ENCODE results near the gene C18orf63. TPM values are rescaled to one million over a fixed set of nuclear protein-coding genes. Genes with fewer than 3 reads are reported as not detected.

C18orf63 gene
- total RNA-seq, 1 experiment from 2014 or later: not detected

DNA sequence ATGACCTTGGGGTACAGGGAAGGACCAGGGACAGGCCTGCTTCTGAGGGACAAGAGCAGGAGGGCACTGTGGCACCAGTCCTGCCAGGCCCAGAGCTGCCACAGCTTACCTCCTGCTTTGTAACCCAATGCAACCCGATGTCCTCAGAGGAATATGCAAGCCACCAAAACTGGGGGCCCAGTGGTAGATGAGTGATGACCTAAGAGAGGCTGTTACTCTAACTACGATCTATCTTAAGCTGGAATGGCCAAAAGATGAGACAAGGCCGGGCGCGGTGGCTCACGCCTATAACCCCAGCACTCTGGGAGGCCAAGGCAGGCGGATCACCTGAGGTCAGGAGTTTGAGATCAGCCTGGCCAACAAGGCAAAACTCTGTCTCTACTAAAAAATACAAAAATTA, 36.7 kb upstream of the C18orf63 start:
- POLR2A ChIA-PET: no interaction called here
- CTCF ChIA-PET: no interaction called here
- DNase-seq (ENCODE audit: low read depth, low spot score) (no peak), ATAC-seq (no peak)
- no peak for TF ChIP-seq REST (IDR thresholded peaks at IDR 0.05; ENCODE audit: insufficient read depth in 1 of 2, low read depth in 2 of 2, low read length in 1 of 2)
- no peak for TF ChIP-seq TCF7L2 (IDR thresholded peaks at IDR 0.05; ENCODE audit: low read depth, low read length)
- no peak for TF ChIP-seq SIN3A (IDR thresholded peaks at IDR 0.05; ENCODE audit: borderline replicate concordance, insufficient read depth, low read depth, low read length)
- TF ChIP-seq POLR2AphosphoS5 (IDR thresholded peaks at IDR 0.05; ENCODE audit: low read depth, low read length): no peak
- no peak for TF ChIP-seq CTCF (IDR thresholded peaks at IDR 0.05)
- Histone ChIP-seq H3K27ac (ENCODE audit: low read length) (no peak overlapping the region), H3K36me3 (ENCODE audit: control insufficient read depth, insufficient read depth, low read length) (no peaks in the 10 kb centered on the region), H3K4me1 (ENCODE audit: control insufficient read depth, insufficient read depth, low read length) (no peaks in the 10 kb centered on the region), H3K4me3 (ENCODE audit: low read depth in 2 of 2, low read length in 2 of 2) (no peak overlapping the region), H3K9me3 (ENCODE audit: control insufficient read depth, insufficient read depth, low read depth, low read length) (no peaks in the 10 kb centered on the region), H3K27me3 (ENCODE audit: control insufficient read depth, insufficient read depth, low read length) (no peaks in the 10 kb centered on the region)
- intact Hi-C loops (cut with micrococcal nuclease; ENCODE audit: unreplicated experiment) (no loop called here), in situ Hi-C loops (cut with HindIII; ENCODE audit: low pct_unique_long_range_greater_than_20kb, low sequenced_read_pairs) (no loop called here)
- no TSS peak for BruUV-seq (replicated peaks)

DNA sequence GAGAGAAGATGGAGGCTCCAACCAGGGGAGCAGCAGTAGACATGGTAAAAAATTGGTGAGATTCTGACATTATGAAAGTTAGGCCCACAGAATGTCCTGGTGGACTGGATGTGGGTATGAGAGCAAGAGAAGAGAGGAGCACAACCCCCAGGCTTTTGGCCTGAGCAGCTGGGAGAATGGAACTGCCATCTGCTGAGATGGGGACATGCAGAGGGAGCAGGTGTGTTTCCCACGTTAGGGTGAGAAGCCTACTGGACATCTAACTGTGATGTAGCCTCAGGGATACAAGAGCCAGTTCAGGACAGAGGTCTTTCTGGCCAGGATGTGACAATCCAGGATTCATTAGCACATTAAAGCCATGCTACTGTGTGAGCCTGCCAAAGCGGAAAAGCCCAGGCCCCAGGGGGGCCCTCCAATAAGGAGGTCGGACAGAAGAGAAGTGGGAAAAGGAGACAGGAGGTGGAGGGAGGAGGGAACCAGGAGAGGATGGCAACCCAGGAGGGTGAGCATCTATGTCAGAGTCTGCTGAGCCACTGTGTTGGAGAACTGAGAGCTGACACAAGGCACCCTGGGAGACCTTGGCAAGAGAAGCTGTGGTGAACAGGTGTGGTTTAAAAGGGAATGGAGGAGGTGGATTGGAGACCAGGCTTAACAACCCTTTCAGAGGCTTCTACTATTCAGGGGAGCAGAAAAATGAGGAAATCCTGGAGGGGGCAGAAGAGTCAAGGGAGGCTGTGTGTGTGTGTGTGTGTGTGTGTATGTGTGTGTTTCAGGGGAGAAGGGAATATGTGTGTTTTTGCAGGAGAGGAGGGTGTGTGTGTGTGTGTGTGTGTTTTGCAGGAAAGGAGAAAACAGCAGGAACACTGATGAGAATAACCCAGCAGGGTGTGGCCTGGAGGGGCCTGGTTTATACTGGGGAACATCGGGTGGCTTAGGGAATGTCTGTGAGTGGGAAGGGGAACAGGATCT, 34.3 kb upstream of the C18orf63 start:
- ATAC-seq: no peak; the same call in 1 of the 2 replicates

More for the DNA sequence above, 34.3 kb upstream of the C18orf63 start:
- intact Hi-C loops (cut with micrococcal nuclease; ENCODE audit: unreplicated experiment): no loop called here
- BruUV-seq (replicated peaks): no TSS peak
- H3K4me3 ChIP-seq (ENCODE audit: low read depth in 2 of 2, low read length in 2 of 2): no peak overlapping the region
- H3K27ac ChIP-seq (ENCODE audit: low read length): no peak overlapping the region
- CTCF ChIA-PET: no interaction called here
- H3K9me3 ChIP-seq (ENCODE audit: control insufficient read depth, insufficient read depth, low read depth, low read length): no peaks in the 10 kb centered on the region
- H3K36me3 ChIP-seq (ENCODE audit: control insufficient read depth, insufficient read depth, low read length): no peaks in the 10 kb centered on the region
- TF ChIP-seq CTCF (IDR thresholded peaks at IDR 0.05) (no peak), SIN3A (IDR thresholded peaks at IDR 0.05; ENCODE audit: borderline replicate concordance, insufficient read depth, low read depth, low read length) (no peak), REST (IDR thresholded peaks at IDR 0.05; ENCODE audit: insufficient read depth in 1 of 2, low read depth in 2 of 2, low read length in 1 of 2) (no peak)
- in situ Hi-C loops (cut with HindIII; ENCODE audit: low pct_unique_long_range_greater_than_20kb, low sequenced_read_pairs): no loop called here
- no peak for DNase-seq (ENCODE audit: low read depth, low spot score)
- POLR2A ChIA-PET: no interaction called here
- H3K27me3 ChIP-seq (ENCODE audit: control insufficient read depth, insufficient read depth, low read length): no peaks in the 10 kb centered on the region
- H3K4me1 ChIP-seq (ENCODE audit: control insufficient read depth, insufficient read depth, low read length): no peaks in the 10 kb centered on the region

Measured in Panc1 (cell line).